OCI-LY3 (cell line): Measurements from ENCODE around the gene TRIM32.

ENCODE experiments used
- EZH2phosphoT487 ChIP-seq: fragments of 200-600 bp; shearing (Covaris generic); IDR thresholded peaks from 2 replicates; pipeline ENCODE4 v1.6.1; 2018; ENCODE audit warnings: antibody characterized with exemption, mixed run types, low read depth
- TF ChIP-seq, protein P1 (sequence below): fragments of 200-600, 300-600 bp; sonication (generic); IDR thresholded peaks from 2 replicates; pipeline ENCODE4 v1.5.1; 2014; ENCODE audit warnings: antibody characterized with exemption, low read length, low read depth

DNA sequence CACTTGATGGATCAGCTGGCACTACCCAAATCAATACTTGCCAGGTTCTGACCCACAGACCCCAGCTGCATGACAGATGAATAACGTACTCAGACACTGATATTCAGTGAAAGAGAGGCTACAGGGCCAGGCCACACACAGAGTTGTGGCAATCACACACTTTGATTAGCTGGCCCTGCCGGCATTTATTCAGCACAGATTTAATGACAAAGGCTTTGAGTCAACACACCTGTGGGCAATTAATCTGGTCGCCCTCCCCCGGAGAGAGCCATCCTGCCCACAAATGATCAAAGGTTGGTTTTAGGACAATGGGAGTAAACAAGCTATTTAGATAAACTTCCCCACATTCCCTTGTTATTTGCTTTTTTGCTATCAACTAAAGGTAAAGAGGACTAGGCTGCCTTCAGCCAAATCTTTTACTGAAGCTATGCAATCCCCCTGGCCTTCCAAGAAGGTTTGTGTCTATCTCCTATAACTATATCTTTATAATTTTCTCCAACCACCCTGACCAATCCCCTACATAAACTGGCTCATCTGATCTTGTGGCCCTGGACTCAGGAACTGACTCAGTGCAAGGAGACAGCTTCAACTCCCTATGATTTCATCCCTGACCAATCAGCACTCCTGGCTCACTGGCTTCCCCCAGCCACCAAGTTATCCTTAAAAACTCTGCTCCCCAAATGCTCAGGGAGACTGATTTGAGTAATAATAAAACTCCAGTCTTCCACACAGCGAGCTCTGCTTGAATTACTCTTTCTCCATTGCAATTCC, 12.7 kb upstream of the TRIM32 start:
- TF ChIP-seq, protein P1, sequence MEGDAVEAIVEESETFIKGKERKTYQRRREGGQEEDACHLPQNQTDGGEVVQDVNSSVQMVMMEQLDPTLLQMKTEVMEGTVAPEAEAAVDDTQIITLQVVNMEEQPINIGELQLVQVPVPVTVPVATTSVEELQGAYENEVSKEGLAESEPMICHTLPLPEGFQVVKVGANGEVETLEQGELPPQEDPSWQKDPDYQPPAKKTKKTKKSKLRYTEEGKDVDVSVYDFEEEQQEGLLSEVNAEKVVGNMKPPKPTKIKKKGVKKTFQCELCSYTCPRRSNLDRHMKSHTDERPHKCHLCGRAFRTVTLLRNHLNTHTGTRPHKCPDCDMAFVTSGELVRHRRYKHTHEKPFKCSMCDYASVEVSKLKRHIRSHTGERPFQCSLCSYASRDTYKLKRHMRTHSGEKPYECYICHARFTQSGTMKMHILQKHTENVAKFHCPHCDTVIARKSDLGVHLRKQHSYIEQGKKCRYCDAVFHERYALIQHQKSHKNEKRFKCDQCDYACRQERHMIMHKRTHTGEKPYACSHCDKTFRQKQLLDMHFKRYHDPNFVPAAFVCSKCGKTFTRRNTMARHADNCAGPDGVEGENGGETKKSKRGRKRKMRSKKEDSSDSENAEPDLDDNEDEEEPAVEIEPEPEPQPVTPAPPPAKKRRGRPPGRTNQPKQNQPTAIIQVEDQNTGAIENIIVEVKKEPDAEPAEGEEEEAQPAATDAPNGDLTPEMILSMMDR: no peak
- TF ChIP-seq EZH2phosphoT487: no peak
